LHCN-M2 (cell line): ENCODE measurements around the gene TMSB10. TPM values are rescaled to one million over a fixed set of nuclear protein-coding genes. Genes with fewer than 3 reads are reported as not detected.
"Not testable (repeated sequence)": the region's sequence is repeated elsewhere in the genome, so short reads cannot be mapped to it uniquely, and the experiment has no call there.

Source experiments
- DNase-seq: peaks from one replicate; pipeline ENCODE4 v3.0.0-alpha.2; 2012; ENCODE audit warnings: low read depth
- total RNA-seq: library from RNA; depleted of rRNA; stranded (reverse); fragments of >200 nt; gene quantifications from 2 replicates; pipeline ENCODE4 v1.2.3, GENCODE V29; 2014

The TMSB10 gene
- total RNA-seq, 1 experiment from 2014 or later = 8,362 TPM

GRCh38 chr2:84902526-84902925, 2.9 kb upstream of the TMSB10 start:
- DNase-seq = no peak

GRCh38 chr2:84904151-84904550, 1.3 kb upstream of the TMSB10 start:
- no peak for DNase-seq

GRCh38 chr2:84904717-84905174, 710 bp upstream of the TMSB10 start:
- peak; percentile 83 for DNase-seq

GRCh38 chr2:84906108-84906899, 848 bp downstream of the TMSB10 start:
- DNase-seq = no peak

- peak; percentile 89 for DNase-seq
Observed at GRCh38 chr2:84906900-84907714, 1.7 kb downstream of the TMSB10 start.

GRCh38 chr2:84908948-84909713, 3.7 kb downstream of the TMSB10 start:
- no peak for DNase-seq

GRCh38 chr2:84911135-84911678, 5.8 kb downstream of the TMSB10 start:
- no peak for DNase-seq

- no peak for DNase-seq
Observed at GRCh38 chr2:84912984-84913383, 7.5 kb downstream of the TMSB10 start.

- no peak for DNase-seq
Observed at GRCh38 chr2:84914334-84914733, 8.9 kb downstream of the TMSB10 start.

GRCh38 chr2:84915675-84916074, 10.2 kb downstream of the TMSB10 start:
- not testable (repeated sequence) for DNase-seq

GRCh38 chr2:84917821-84918220, 12.4 kb downstream of the TMSB10 start:
- not testable (repeated sequence) for DNase-seq

GRCh38 chr2:84918430-84918829, 13.0 kb downstream of the TMSB10 start:
- no peak for DNase-seq

- peak; percentile 98 for DNase-seq
Observed at GRCh38 chr2:84919885-84920580, 14.6 kb downstream of the TMSB10 start.

GRCh38 chr2:84923009-84923408, 17.6 kb downstream of the TMSB10 start:
- no peak for DNase-seq

GRCh38 chr2:84924173-84925106, 19.0 kb downstream of the TMSB10 start:
- peak; percentile 67 for DNase-seq

GRCh38 chr2:84925336-84925723, 19.9 kb downstream of the TMSB10 start:
- no peak for DNase-seq

GRCh38 chr2:84925724-84926376, 20.4 kb downstream of the TMSB10 start:
- peak; percentile 93 for DNase-seq

GRCh38 chr2:84927275-84927627, 21.8 kb downstream of the TMSB10 start:
- DNase-seq = no peak

GRCh38 chr2:84931384-84931821, 25.9 kb downstream of the TMSB10 start:
- DNase-seq = peak; percentile 26
